Peyer's patch (tissue), 4 donors: Measurements from ENCODE around the gene SMAD6.

Experiments
- POLR2A ChIP-seq, 2 donors: fragments of 450-650 bp; IDR thresholded peaks; one replicate each; pipeline ENCODE4 v1.5.1; 2017; ENCODE audit warnings: antibody characterized with exemption in 2 of 2, mild to moderate bottlenecking in 2 of 2, moderate library complexity in 2 of 2
- TF ChIP-seq, protein P1 (sequence below), 6 experiments: fragments of 450-650 bp in 4 of 6; fragments of 200-600 bp in 2 of 6; sonication (generic) in 1 of 6; IDR thresholded peaks; one replicate each; pipeline ENCODE4 v1.5.1; 2017 to 2019; ENCODE audit warnings: antibody characterized with exemption in 6 of 6, mild to moderate bottlenecking in 3 of 6, moderate library complexity in 1 of 6

DNA sequence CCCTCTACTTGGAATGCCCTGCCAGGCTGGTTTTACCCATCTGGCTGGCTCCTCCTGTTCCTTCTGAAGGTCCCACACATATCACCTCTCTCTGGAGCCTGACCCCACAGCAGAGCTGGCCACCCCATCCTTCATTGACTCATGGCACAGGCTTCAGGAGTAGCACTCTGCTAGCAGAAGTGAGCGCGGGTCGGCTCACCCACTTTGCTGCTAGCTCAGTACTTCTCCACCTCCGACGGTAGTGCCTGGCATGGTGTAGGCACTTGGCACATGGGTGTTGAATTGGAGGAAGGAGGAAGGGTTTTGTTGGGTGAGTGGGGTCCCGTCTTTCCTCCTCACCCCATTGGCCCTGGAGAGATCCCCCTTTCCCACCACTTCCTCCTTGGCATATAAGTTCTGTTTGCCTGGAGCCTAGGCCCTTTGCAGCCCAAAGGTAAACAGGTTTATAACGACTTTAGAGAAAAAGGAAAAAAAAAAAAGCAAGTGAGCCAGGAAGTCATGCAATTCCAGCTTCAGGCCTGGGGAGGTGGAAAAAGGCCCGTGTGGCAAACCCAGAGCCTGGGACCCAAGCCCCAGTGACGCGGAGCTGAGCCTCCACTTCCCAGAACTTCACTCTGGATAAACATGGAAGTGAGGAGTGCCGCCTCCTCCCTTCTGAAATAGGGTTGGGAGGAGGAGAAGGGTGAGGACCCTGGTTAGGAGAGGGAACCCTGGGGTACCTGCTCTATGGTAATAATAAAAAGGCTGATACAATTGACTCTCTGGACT lies 35.4 kb downstream of the SMAD6 start:
- TF ChIP-seq, protein P1, sequence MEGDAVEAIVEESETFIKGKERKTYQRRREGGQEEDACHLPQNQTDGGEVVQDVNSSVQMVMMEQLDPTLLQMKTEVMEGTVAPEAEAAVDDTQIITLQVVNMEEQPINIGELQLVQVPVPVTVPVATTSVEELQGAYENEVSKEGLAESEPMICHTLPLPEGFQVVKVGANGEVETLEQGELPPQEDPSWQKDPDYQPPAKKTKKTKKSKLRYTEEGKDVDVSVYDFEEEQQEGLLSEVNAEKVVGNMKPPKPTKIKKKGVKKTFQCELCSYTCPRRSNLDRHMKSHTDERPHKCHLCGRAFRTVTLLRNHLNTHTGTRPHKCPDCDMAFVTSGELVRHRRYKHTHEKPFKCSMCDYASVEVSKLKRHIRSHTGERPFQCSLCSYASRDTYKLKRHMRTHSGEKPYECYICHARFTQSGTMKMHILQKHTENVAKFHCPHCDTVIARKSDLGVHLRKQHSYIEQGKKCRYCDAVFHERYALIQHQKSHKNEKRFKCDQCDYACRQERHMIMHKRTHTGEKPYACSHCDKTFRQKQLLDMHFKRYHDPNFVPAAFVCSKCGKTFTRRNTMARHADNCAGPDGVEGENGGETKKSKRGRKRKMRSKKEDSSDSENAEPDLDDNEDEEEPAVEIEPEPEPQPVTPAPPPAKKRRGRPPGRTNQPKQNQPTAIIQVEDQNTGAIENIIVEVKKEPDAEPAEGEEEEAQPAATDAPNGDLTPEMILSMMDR (IDR thresholded peaks at IDR 0.05): no peak
- TF ChIP-seq POLR2A (IDR thresholded peaks at IDR 0.05): no peak
